HEK293 (cell line): ENCODE measurements around the gene TBC1D16.

Experiments
- GLI2 ChIP-seq: fragments of 450-650 bp; formaldehyde crosslinking; IDR thresholded peaks from 2 replicates; pipeline ENCODE4; 2017; ENCODE audit warnings: missing biosample characterization, missing genetic modification characterization, low read depth, borderline replicate concordance
- IKZF3 ChIP-seq: fragments of 450-650 bp; IDR thresholded peaks from 2 replicates; pipeline ENCODE4 v1.5.0; 2018; ENCODE audit warnings: missing biosample characterization, mild to moderate bottlenecking, missing genetic modification characterization, moderate library complexity
- SCRT2 ChIP-seq: fragments of 450-650 bp; formaldehyde crosslinking; IDR thresholded peaks from 2 replicates; pipeline ENCODE4 v1.5.1; 2016; ENCODE audit warnings: missing biosample characterization, missing genetic modification characterization
- SETDB1 ChIP-seq: IDR thresholded peaks from one replicate; pipeline ENCODE4 v1.6.1; 2017; ENCODE audit warnings: mild to moderate bottlenecking, low read length, moderate library complexity, mixed read lengths; ENCODE audit not compliant: insufficient read length
- SP2 ChIP-seq: fragments of 450-650 bp; formaldehyde crosslinking; IDR thresholded peaks from 2 replicates; pipeline ENCODE4 v1.5.1; 2016; ENCODE audit warnings: missing biosample characterization, missing genetic modification characterization
- YY2 ChIP-seq: fragments of 450-650 bp; formaldehyde crosslinking; IDR thresholded peaks from 2 replicates; pipeline ENCODE4 v1.5.1; 2016; ENCODE audit warnings: missing biosample characterization, missing genetic modification characterization
- ZBTB20 ChIP-seq: fragments of 450-650 bp; formaldehyde crosslinking; IDR thresholded peaks from 2 replicates; pipeline ENCODE4 v1.5.1; 2016; ENCODE audit warnings: missing biosample characterization, missing genetic modification characterization
- ZBTB7A ChIP-seq: fragments of 450-650 bp; formaldehyde crosslinking; IDR thresholded peaks from 2 replicates; pipeline ENCODE4 v1.5.1; 2016; ENCODE audit warnings: low read depth, missing biosample characterization, missing genetic modification characterization
- ZBTB8A ChIP-seq: fragments of 450-650 bp; formaldehyde crosslinking; IDR thresholded peaks from 2 replicates; pipeline ENCODE4 v1.5.1; 2016; ENCODE audit warnings: missing biosample characterization, missing genetic modification characterization
- ZNF16 ChIP-seq: fragments of 450-650 bp; formaldehyde crosslinking; IDR thresholded peaks from 2 replicates; pipeline ENCODE4 v1.5.1; 2016; ENCODE audit warnings: low read depth, missing biosample characterization, missing genetic modification characterization
- ZNF221 ChIP-seq: fragments of 450-650 bp; formaldehyde crosslinking; IDR thresholded peaks from 2 replicates; pipeline ENCODE4 v1.5.1; 2017; ENCODE audit warnings: missing biosample characterization, missing genetic modification characterization, borderline replicate concordance
- ZNF223 ChIP-seq: fragments of 450-650 bp; formaldehyde crosslinking; IDR thresholded peaks from 2 replicates; pipeline ENCODE4 v1.5.1; 2016; ENCODE audit warnings: missing biosample characterization, missing genetic modification characterization
- ZNF48 ChIP-seq: fragments of 450-650 bp; formaldehyde crosslinking; IDR thresholded peaks from 2 replicates; pipeline ENCODE4 v1.5.1; 2016; ENCODE audit warnings: missing biosample characterization, missing genetic modification characterization
- ZNF501 ChIP-seq: fragments of 450-650 bp; formaldehyde crosslinking; IDR thresholded peaks from 2 replicates; pipeline ENCODE4 v1.5.1; 2016; ENCODE audit warnings: missing biosample characterization, missing genetic modification characterization
- ZNF626 ChIP-seq: fragments of 450-650 bp; sonication (Bioruptor Pico); formaldehyde crosslinking; IDR thresholded peaks from 2 replicates; pipeline ENCODE4 v1.5.1; 2018; ENCODE audit warnings: missing biosample characterization, missing genetic modification characterization, inconsistent platforms
- ZNF677 ChIP-seq: fragments of 450-650 bp; IDR thresholded peaks from 2 replicates; pipeline ENCODE4 v1.5.0; 2018; ENCODE audit warnings: missing biosample characterization, mild to moderate bottlenecking, missing genetic modification characterization, moderate library complexity
- TF ChIP-seq, protein P1 (sequence below): fragments of 450-650 bp; formaldehyde crosslinking; IDR thresholded peaks from 2 replicates; pipeline ENCODE4 v1.5.1; 2016; ENCODE audit warnings: missing biosample characterization, missing genetic modification characterization
- TF ChIP-seq, protein P2 (sequence below): fragments of 450-650 bp; formaldehyde crosslinking; conservative IDR thresholded peaks from 2 replicates; pipeline ENCODE4 v1.5.1; 2016; ENCODE audit warnings: low read depth, missing biosample characterization, missing genetic modification characterization
- TF ChIP-seq, protein P3 (sequence below): fragments of 450-650 bp; IDR thresholded peaks from 2 replicates; pipeline ENCODE4 v1.5.1; 2018; ENCODE audit warnings: missing biosample characterization, mild to moderate bottlenecking, missing genetic modification characterization
- TF ChIP-seq, protein P4 (sequence below): fragments of 450-650 bp; formaldehyde crosslinking; optimal IDR thresholded peaks from 2 replicates; pipeline ENCODE3; 2016; ENCODE audit warnings: missing biosample characterization, mild to moderate bottlenecking, missing genetic modification characterization
- TF ChIP-seq, protein P5 (sequence below): fragments of 450-650 bp; IDR thresholded peaks from 2 replicates; pipeline ENCODE4 v1.5.1; 2018; ENCODE audit warnings: missing biosample characterization, missing genetic modification characterization

TBC1D16 gene

DNA sequence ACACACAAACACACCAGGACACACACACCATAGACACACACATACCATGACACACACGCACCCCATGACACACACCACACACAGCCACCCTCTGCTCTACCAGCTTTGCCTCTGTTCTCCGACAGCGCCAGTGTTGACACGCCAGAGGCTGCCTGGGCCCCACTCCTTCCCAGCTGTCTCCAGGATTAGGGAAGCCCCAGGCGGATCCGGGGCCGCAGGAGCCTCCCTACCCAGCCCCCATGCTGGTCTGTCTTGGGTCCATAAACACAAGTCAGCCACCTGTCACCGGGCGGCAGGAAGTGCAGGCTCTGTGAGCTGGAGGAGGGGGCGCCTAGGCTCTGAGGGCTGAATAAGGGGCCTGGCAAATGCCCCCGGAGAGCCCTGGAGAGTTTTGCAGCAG lies 10.5 kb downstream of the TBC1D16 start (continued):
- TF ChIP-seq, protein P1, sequence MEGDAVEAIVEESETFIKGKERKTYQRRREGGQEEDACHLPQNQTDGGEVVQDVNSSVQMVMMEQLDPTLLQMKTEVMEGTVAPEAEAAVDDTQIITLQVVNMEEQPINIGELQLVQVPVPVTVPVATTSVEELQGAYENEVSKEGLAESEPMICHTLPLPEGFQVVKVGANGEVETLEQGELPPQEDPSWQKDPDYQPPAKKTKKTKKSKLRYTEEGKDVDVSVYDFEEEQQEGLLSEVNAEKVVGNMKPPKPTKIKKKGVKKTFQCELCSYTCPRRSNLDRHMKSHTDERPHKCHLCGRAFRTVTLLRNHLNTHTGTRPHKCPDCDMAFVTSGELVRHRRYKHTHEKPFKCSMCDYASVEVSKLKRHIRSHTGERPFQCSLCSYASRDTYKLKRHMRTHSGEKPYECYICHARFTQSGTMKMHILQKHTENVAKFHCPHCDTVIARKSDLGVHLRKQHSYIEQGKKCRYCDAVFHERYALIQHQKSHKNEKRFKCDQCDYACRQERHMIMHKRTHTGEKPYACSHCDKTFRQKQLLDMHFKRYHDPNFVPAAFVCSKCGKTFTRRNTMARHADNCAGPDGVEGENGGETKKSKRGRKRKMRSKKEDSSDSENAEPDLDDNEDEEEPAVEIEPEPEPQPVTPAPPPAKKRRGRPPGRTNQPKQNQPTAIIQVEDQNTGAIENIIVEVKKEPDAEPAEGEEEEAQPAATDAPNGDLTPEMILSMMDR (tag by site-specific recombination) = no peak
- TF ChIP-seq ZBTB7A (tag by site-specific recombination) (no peak), ZNF677 (no peak), ZBTB8A (tag by site-specific recombination) (0 out of 2 replicates have a peak, but pooled peaks have one; percentile 12), IKZF3 (tag by site-specific recombination) (peak; percentile 80), ZNF501 (tag by site-specific recombination) (no peak), ZNF223 (no peak), ZNF626 (no peak), GLI2 (tag by site-specific recombination) (no peak), SCRT2 (no peak), ZNF221 (no peak), SETDB1 (no peak), ZNF16 (tag by site-specific recombination) (no peak), ZNF48 (tag by site-specific recombination) (no peak), YY2 (no peak), SP2 (no peak), ZBTB20 (tag by site-specific recombination) (no peak)
- TF ChIP-seq, protein P2, sequence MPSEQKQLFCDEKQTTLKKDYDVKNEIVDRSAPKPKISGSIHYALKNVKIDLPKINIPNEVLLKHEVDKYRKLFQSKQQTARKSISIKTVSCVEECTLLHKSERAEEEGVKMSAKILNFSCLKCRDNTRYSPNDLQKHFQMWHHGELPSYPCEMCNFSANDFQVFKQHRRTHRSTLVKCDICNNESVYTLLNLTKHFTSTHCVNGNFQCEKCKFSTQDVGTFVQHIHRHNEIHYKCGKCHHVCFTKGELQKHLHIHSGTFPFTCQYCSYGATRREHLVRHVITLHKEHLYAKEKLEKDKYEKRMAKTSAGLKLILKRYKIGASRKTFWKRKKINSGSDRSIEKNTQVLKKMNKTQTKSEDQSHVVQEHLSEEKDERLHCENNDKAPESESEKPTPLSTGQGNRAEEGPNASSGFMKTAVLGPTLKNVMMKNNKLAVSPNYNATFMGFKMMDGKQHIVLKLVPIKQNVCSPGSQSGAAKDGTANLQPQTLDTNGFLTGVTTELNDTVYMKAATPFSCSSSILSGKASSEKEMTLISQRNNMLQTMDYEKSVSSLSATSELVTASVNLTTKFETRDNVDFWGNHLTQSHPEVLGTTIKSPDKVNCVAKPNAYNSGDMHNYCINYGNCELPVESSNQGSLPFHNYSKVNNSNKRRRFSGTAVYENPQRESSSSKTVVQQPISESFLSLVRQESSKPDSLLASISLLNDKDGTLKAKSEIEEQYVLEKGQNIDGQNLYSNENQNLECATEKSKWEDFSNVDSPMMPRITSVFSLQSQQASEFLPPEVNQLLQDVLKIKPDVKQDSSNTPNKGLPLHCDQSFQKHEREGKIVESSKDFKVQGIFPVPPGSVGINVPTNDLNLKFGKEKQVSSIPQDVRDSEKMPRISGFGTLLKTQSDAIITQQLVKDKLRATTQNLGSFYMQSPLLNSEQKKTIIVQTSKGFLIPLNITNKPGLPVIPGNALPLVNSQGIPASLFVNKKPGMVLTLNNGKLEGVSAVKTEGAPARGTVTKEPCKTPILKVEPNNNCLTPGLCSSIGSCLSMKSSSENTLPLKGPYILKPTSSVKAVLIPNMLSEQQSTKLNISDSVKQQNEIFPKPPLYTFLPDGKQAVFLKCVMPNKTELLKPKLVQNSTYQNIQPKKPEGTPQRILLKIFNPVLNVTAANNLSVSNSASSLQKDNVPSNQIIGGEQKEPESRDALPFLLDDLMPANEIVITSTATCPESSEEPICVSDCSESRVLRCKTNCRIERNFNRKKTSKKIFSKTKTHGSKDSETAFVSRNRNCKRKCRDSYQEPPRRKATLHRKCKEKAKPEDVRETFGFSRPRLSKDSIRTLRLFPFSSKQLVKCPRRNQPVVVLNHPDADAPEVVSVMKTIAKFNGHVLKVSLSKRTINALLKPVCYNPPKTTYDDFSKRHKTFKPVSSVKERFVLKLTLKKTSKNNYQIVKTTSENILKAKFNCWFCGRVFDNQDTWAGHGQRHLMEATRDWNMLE (tag by site-specific recombination) = no peak
- TF ChIP-seq, protein P3, sequence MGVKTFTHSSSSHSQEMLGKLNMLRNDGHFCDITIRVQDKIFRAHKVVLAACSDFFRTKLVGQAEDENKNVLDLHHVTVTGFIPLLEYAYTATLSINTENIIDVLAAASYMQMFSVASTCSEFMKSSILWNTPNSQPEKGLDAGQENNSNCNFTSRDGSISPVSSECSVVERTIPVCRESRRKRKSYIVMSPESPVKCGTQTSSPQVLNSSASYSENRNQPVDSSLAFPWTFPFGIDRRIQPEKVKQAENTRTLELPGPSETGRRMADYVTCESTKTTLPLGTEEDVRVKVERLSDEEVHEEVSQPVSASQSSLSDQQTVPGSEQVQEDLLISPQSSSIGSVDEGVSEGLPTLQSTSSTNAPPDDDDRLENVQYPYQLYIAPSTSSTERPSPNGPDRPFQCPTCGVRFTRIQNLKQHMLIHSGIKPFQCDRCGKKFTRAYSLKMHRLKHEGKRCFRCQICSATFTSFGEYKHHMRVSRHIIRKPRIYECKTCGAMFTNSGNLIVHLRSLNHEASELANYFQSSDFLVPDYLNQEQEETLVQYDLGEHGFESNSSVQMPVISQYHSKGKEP (tag by site-specific recombination) = no peak
- TF ChIP-seq, protein P4, sequence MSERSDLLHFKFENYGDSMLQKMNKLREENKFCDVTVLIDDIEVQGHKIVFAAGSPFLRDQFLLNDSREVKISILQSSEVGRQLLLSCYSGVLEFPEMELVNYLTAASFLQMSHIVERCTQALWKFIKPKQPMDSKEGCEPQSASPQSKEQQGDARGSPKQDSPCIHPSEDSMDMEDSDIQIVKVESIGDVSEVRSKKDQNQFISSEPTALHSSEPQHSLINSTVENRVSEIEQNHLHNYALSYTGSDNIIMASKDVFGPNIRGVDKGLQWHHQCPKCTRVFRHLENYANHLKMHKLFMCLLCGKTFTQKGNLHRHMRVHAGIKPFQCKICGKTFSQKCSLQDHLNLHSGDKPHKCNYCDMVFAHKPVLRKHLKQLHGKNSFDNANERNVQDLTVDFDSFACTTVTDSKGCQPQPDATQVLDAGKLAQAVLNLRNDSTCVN (tag by site-specific recombination) = no peak
- TF ChIP-seq, protein P5, sequence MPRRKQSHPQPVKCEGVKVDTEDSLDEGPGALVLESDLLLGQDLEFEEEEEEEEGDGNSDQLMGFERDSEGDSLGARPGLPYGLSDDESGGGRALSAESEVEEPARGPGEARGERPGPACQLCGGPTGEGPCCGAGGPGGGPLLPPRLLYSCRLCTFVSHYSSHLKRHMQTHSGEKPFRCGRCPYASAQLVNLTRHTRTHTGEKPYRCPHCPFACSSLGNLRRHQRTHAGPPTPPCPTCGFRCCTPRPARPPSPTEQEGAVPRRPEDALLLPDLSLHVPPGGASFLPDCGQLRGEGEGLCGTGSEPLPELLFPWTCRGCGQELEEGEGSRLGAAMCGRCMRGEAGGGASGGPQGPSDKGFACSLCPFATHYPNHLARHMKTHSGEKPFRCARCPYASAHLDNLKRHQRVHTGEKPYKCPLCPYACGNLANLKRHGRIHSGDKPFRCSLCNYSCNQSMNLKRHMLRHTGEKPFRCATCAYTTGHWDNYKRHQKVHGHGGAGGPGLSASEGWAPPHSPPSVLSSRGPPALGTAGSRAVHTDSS (tag by site-specific recombination) = no peak
